GM12891 (cell line): ENCODE measurements around the gene NMT2.

Experiments
- POLR2A ChIP-seq: IDR thresholded peaks from 2 replicates; pipeline ENCODE4 v1.6.1; 2011; ENCODE audit warnings: low read depth, low read length, control low read depth
- SPI1 ChIP-seq: IDR thresholded peaks from 2 replicates; pipeline ENCODE4 v1.6.1; 2011; ENCODE audit warnings: low read depth, low read length, control low read depth
- TAF1 ChIP-seq: IDR thresholded peaks from 2 replicates; pipeline ENCODE4 v1.6.1; 2011; ENCODE audit warnings: low read depth, low read length, control low read depth

DNA sequence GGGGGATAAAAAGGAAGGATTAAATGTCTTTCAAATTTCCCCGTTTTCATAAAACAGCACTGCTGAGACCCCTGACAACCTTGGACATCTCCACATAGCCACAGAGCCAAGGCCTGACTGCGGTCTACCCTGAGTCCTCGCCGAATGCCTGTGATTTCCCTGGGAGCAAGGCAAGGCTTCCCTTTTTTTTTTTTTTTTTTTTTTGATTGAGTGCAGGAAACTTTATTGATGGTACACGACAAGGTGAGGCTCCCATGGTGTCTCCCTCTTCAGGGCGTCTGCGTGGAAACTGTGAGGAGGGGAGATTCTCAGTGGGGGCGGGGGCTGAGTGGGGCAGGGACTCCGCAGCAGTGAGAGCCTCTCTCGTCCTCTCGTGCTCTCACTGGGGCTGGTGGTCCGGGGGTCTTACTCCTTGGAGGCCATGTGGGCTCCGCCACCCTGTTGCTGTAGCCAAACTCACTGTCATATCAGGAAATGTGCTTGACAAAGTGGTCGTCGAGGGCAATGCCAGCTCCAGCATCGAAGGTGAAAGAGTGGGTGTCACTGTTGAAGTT lies 75.6 kb downstream of the NMT2 start:
- TF ChIP-seq POLR2A (no peak), SPI1 (no peak), TAF1 (no peak)
